GM23338 (cell line): ENCODE measurements around the gene MS4A18.

ENCODE experiments used
- CTCF ChIP-seq, 2 experiments: fragments of 200-600 bp in 1 of 2; sonication (generic) in 1 of 2; conservative IDR thresholded peaks; 2 replicates each; pipeline versions ENCODE4 v1.5.1 to v1.6.1; 2016 to 2017; ENCODE audit warnings: antibody characterized with exemption in 2 of 2, low read depth in 2 of 2, mild to moderate bottlenecking in 2 of 2, moderate library complexity in 1 of 2
- EZH2 ChIP-seq: fragments of 200-600 bp; sonication (generic); IDR thresholded peaks from one replicate; pipeline ENCODE4 v1.8.0; 2017; ENCODE audit warnings: antibody characterized with exemption, mild to moderate bottlenecking, low read depth; ENCODE audit not compliant: unreplicated experiment
- JUNB ChIP-seq: IDR thresholded peaks from one replicate; pipeline ENCODE4 v1.6.1; 2016; ENCODE audit warnings: antibody characterized with exemption; ENCODE audit not compliant: unreplicated experiment
- NANOG ChIP-seq: IDR thresholded peaks from 2 replicates; pipeline ENCODE4 v1.6.1; 2016; ENCODE audit warnings: antibody characterized with exemption, borderline replicate concordance
- POLR2AphosphoS5 ChIP-seq: IDR thresholded peaks from 2 replicates; pipeline ENCODE4 v1.6.1; 2016; ENCODE audit warnings: antibody characterized with exemption, low read depth
- TF ChIP-seq, protein P1 (sequence below): IDR thresholded peaks from one replicate; pipeline ENCODE4 v1.6.1; 2018; ENCODE audit warnings: antibody characterized with exemption; ENCODE audit not compliant: unreplicated experiment

DNA sequence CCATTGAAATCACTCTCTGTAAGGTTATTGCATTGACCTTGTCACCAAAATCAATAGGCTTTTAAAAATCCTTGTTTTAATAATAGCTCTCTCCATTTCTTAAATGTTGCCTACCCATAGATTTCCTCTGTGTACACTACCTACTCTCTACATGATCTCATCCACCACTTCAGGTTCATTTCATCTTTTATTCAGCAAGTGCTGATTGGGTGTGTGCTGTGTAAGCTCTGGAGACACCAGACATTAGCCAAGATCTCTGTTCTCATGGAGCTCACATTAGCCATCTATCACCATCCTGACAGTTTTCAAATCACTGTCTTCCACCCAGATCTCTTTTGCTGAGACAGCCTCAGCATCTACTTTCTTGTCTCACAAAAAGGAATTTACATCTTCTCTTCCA, 56.3 kb downstream of the MS4A18 start:
- no peak for TF ChIP-seq JUNB
- TF ChIP-seq NANOG = no peak
- no peak for TF ChIP-seq POLR2AphosphoS5
- TF ChIP-seq EZH2 = no peak
- no peak for TF ChIP-seq CTCF (conservative IDR thresholded peaks at IDR 0.05; ENCODE audit: low read depth in 2 of 2)
- TF ChIP-seq, protein P1, sequence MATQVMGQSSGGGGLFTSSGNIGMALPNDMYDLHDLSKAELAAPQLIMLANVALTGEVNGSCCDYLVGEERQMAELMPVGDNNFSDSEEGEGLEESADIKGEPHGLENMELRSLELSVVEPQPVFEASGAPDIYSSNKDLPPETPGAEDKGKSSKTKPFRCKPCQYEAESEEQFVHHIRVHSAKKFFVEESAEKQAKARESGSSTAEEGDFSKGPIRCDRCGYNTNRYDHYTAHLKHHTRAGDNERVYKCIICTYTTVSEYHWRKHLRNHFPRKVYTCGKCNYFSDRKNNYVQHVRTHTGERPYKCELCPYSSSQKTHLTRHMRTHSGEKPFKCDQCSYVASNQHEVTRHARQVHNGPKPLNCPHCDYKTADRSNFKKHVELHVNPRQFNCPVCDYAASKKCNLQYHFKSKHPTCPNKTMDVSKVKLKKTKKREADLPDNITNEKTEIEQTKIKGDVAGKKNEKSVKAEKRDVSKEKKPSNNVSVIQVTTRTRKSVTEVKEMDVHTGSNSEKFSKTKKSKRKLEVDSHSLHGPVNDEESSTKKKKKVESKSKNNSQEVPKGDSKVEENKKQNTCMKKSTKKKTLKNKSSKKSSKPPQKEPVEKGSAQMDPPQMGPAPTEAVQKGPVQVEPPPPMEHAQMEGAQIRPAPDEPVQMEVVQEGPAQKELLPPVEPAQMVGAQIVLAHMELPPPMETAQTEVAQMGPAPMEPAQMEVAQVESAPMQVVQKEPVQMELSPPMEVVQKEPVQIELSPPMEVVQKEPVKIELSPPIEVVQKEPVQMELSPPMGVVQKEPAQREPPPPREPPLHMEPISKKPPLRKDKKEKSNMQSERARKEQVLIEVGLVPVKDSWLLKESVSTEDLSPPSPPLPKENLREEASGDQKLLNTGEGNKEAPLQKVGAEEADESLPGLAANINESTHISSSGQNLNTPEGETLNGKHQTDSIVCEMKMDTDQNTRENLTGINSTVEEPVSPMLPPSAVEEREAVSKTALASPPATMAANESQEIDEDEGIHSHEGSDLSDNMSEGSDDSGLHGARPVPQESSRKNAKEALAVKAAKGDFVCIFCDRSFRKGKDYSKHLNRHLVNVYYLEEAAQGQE = no peak
